AG09319 (cell line): ENCODE data around the gene CGREF1.
A peak's percentile ranks its signal among the peaks of the same experiment; 100 is the strongest.

Experiments used
- DNase-seq: peaks from one replicate; pipeline ENCODE4 v3.0.0-alpha.2; 2010; ENCODE audit warnings: low read depth; ENCODE audit errors: extremely low read depth
- CTCF ChIP-seq: IDR thresholded peaks from 2 replicates; pipeline ENCODE4 v1.5.1; 2011; ENCODE audit warnings: low read depth, mild to moderate bottlenecking, inconsistent platforms, low read length, moderate library complexity

CGREF1 gene

DNA sequence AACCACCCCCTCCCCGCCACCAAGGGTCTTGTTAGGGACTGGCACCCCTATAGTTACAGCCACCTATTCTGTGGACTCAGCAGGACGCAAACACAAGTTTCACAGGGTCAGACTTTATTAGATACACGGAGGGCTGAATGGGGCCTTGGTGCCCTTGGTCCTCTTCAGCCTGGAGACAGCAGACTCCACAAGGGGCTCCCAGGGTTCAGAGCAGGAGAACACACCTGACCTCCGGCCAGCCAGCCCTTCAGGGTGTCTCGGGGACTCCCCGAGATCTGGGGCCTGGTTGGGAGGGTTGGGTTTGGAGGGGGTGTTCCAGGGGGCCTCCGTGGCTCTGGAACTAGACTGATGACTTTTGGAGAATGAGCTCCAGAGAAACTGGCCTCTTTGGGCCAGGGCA is 17.8 kb upstream of the CGREF1 start:
- DNase-seq = no peak
- TF ChIP-seq CTCF = no peak

DNA sequence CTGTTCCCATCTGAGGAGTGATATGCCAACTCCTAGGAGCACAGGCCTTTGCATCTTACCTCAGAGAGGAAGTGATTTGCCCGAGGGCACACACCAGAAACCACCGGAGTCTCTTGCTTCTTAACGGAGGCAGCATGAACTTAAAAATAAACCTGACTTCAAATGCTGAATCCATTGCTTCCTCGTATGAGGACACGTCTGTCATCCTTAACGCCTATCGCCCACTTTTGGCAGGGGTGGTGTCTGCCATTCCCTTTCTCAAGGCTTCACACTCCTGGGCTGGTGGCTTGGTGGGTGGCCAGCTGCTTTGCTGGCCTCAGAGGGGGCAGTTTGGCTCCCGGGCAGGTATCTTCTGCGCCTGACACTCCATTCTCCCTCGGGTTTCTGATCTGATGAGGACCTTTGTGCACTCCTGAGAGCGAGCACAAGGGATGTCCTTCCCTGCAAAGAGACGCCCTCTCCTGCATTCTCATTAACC is 16.6 kb upstream of the CGREF1 start:
- no peak for DNase-seq
- TF ChIP-seq CTCF = no peak

DNA sequence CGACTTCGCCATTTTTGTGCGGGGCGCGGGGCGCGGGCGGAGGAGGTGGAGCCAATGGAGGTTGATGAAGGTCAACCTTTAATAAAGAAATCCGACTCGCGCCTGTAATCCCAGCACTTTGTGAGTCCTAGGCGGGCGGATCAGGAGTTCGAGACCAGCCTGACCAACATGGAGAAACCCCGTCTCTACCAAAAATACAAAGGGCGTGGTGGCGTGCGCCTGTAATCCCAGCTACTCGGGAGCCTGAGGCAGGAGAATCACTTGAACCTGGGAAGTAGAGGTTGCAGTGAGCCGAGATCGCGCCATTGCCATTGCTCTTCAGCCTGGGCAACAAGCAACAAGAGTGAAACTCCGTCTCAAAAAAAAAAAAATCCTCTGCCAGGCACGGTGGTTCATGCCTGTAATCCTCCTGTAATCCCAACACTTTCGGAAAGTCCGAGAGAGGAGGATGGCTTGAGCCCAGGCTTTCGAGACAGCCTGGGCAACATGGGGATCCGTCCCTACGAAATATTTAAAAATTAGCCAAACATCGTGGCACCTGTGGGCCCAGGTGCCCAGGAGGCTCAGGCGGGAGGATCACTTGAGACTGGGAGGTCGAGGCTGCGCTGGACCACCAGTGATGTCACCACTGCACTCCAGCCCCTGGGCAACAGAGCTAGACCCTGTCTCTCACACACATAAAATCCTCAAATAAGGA is 16.0 kb upstream of the CGREF1 start:
- no peak for DNase-seq
- TF ChIP-seq CTCF = no peak

DNA sequence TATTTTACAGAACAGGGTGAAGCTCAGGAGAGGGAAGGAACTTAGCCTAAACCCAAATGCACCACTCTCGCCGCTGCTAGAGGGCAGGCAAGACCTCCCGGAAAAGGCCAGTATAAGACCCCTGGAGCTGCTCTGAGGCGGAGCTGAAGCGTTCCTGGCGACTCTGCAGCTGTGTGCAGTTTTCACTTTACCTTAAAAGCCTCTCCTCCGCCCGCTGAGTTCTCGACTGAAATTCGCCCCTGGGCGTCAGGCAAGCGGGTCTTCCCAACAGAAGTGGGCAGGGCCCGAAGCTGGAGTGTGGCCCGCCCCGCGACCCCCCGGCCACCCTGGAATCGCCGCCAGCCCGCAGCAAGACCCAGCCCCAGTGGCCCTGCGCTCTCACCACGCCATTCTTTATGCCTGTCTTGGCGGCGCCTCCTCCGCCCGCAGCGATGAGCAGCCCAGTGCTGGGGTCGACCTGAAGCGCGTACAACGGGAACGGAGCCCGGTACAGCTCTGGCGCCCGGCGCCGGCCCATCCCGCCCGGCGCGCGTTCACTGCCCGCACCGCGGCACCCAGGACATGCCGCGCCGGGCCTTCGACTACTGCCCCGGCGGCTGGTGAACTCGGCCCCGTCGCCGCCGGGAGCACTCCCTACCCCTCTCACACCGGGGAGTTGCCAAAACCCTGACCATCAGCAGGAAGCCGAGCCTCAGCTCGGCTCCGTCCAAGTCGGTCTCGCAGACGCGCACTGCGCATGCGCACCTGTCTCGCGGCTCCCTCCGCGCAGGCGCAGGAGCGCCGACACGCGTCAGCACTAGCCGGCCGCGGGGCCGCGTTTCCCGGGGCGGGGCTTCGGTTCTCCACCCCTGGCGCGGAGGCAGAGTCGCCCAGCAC is 15.2 kb upstream of the CGREF1 start, which contains the start of gene PREB:
Gene PREB, minus strand, starts transcription at position 732 of the 876 bp plus-strand sequence. Its CDS starts 215 bp downstream, at position 517.
- peak; percentile 49 for TF ChIP-seq CTCF
- DNase-seq = peak; percentile 88

- DNase-seq = no peak
Measured at GRCh38 chr2:27133195-27133875, 14.4 kb upstream of the CGREF1 start.

DNA sequence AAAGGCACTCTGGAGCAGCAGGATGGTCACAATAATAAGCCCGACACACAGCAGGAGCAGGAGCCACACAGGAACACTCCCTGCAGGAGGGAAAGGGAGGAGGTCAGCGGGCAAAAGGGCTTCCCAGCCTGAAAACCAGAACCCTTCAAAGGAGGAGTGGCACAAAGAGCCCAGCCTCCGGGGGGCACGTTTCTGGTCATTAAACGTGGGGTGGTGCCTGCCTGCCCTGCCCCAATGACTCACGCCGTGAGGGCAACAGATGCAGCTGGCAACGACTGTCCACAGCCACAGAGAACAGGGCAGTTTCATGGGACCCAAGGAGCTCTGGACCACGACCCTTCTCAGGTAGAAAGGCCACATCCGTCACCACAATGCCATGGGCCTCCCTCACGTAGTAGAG is 12.5 kb upstream of the CGREF1 start:
- TF ChIP-seq CTCF = no peak
- DNase-seq = no peak

More at GRCh38 chr2:27133195-27133875, 14.4 kb upstream of the CGREF1 start:
- TF ChIP-seq CTCF = no peak
